ENCODE results near the gene WDR93. TPM values are rescaled to one million over a fixed set of nuclear protein-coding genes. Genes with fewer than 3 reads are reported as not detected.
"Not testable (repeated sequence)": the region's sequence is repeated elsewhere in the genome, so short reads cannot be mapped to it uniquely, and the experiment has no call there.

WDR93 gene
- polyA plus RNA-seq, 3 donors = 2.3 to 4.1 (median 2.9) TPM

GRCh38 chr15:89780601-89781000 is 90.0 kb downstream of the WDR93 start:
- no peak for DNase-seq (ENCODE audit: extremely low read depth in 1 of 11, low read depth in 9 of 11, low spot score in 4 of 11)

- DNase-seq (ENCODE audit: extremely low read depth in 1 of 11, low read depth in 9 of 11, low spot score in 4 of 11) = no peak
Observed at GRCh38 chr15:89781055-89781454, 90.4 kb downstream of the WDR93 start.

DNA sequence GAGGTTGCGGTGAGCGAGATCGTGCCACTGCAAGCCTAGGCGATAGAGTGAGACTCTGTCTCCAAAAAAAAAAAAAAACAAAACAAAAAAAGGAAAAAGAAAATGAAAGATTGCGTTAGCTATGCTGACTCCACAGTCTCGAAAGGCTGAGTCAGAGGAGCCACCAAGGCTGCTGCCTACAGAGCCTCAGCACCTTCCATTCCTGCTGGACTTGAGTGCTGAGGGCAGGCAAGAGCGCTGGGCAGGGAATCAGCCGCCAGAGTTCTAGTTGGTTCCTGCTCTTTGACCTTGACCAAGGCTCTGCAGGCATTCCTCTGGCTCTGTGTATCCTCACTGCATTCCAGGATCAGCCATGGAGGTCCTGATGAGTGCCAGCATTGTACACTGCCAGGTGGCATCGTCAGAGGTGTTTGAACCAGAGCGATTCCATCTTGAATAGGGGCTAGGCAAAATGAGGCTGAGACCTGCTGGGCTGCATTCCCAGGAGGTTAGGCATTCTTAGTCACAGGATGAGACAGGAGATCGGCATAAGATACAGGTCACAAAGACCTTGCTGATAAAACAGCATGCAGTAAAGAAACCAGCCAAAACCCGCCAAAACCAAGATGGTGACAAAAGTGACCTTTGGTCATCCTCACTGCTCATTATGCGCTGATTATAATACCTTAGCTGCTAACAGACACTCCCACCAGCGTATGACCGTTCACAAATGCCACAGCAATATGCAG is 91.4 kb downstream of the WDR93 start:
- DNase-seq (ENCODE audit: extremely low read depth in 1 of 11, low read depth in 9 of 11, low spot score in 4 of 11) = no peak

- not testable (repeated sequence) for DNase-seq (ENCODE audit: extremely low read depth in 1 of 11, low read depth in 9 of 11, low spot score in 4 of 11)
Observed at GRCh38 chr15:89782619-89782950, 92.0 kb downstream of the WDR93 start.

GRCh38 chr15:89783111-89783860 is 92.7 kb downstream of the WDR93 start:
- DNase-seq (ENCODE audit: extremely low read depth in 1 of 11, low read depth in 9 of 11, low spot score in 4 of 11) = no peak

GRCh38 chr15:89783861-89784685 is 93.5 kb downstream of the WDR93 start:
- DNase-seq (ENCODE audit: extremely low read depth in 1 of 11, low read depth in 9 of 11, low spot score in 4 of 11) = no peak

- no peak for DNase-seq (ENCODE audit: extremely low read depth in 1 of 11, low read depth in 9 of 11, low spot score in 4 of 11)
Observed at GRCh38 chr15:89784686-89784960, 94.0 kb downstream of the WDR93 start.

DNA sequence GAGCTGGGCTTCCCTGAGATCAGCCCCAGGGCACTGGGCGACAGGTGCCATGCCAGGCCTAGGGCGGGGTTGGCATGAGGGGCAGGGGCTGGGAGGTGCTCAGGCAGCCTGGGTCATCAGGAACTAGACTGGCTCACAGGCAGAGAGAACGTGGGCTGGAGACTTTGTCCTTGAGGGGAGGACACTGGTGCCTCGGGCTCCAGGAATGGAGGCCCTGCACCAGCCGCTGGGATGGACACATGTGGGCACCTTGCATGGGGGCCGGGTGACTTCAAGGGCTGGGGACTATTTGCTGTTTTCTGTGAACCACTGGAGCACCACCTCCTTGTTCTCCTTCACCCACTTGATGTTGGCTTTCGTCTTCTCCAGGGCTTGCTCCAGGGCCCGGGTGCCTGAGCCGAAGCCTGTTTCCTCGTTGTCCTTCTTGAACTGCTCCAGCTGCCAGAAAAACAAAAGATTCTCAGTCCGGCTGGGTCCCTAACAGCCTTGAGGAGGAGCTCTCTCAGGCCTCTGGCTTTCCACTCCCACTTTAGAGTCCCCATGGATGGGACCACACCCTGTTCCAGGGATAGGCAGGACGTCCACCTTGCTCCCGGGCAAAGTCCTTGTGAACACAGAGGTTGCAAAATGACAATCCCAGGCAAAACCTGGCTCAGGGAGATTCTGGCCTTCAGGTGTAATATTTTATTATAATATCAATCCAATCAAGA is 94.6 kb downstream of the WDR93 start:
- no peak for DNase-seq (ENCODE audit: extremely low read depth in 1 of 11, low read depth in 9 of 11, low spot score in 4 of 11)

GRCh38 chr15:89785774-89786140 is 95.1 kb downstream of the WDR93 start:
- DNase-seq (ENCODE audit: extremely low read depth in 1 of 11, low read depth in 9 of 11, low spot score in 4 of 11) = no peak

GRCh38 chr15:89787944-89788343 is 97.3 kb downstream of the WDR93 start:
- no peak for DNase-seq (ENCODE audit: extremely low read depth in 1 of 11, low read depth in 9 of 11, low spot score in 4 of 11)

- not testable (repeated sequence) for DNase-seq (ENCODE audit: extremely low read depth in 1 of 11, low read depth in 9 of 11, low spot score in 4 of 11)
Observed at GRCh38 chr15:89788585-89788984, 98.0 kb downstream of the WDR93 start.

- DNase-seq (ENCODE audit: extremely low read depth in 1 of 11, low read depth in 9 of 11, low spot score in 4 of 11) = no peak
Observed at GRCh38 chr15:89790206-89790605, 99.6 kb downstream of the WDR93 start.

GRCh38 chr15:89790661-89791060 is 100.0 kb downstream of the WDR93 start:
- DNase-seq (ENCODE audit: extremely low read depth in 1 of 11, low read depth in 9 of 11, low spot score in 4 of 11) = no peak

DNA sequence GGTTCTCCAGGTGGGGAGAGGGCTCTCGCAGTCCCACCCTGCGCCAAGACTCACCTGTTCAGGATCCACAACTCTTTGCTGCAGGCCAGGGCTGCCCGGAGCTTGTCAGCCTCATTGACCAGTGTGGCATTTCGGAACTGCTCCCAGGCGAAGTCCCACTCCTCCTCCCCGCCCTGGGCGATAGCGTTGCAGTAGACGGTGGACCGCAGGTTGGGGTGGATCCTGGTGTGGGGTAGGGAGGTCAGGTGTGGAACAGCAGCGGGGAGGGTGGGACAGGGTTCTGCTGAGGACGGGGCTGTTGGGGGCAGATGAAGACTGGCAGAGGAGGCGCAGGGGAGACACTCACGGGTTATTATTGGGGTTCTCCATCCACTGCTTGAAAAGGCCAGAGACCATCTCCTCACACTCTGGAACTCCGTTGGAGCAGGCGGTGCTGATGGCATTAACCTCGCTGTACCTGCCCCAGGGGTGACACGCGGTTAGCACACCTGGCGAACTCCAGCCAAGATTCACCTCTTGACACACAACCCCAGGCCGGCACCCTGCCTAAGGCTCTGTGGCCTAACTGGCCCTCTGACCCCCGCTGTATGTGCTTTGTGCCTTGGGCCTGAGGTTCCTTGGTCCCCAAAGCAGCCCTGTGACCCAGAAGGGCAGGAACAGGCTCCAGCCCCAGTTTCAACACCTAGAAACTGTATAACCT is 101.6 kb downstream of the WDR93 start:
- no peak for DNase-seq (ENCODE audit: extremely low read depth in 1 of 11, low read depth in 9 of 11, low spot score in 4 of 11)

Other genes with a start within 250 kb of the WDR93 start
- 1 to 10 TPM; 1.6 to 4.3 (median 2.0) TPM for gene RHCG, start 194.2 kb upstream of the WDR93 start, polyA plus RNA-seq (ENCODE audit: insufficient read length in 3 of 3)
- gene TICRR, start 115.3 kb upstream of the WDR93 start, polyA plus RNA-seq (ENCODE audit: insufficient read length in 3 of 3) = 10 to 100 TPM; 10.6 to 13.4 (median 12.3) TPM
- 10 to 100 TPM in 2 of 3 donors, 1 to 10 TPM in 1; 9.3 to 14.2 (median 13.9) TPM for gene KIF7, start 35.3 kb upstream of the WDR93 start, polyA plus RNA-seq (ENCODE audit: insufficient read length in 3 of 3)
- gene PLIN1, start 11.4 kb upstream of the WDR93 start, polyA plus RNA-seq (ENCODE audit: insufficient read length in 3 of 3) = 1 to 10 TPM; 1.0 to 1.4 (median 1.4) TPM
- gene PEX11A, start 57 bp upstream of the WDR93 start, polyA plus RNA-seq (ENCODE audit: insufficient read length in 3 of 3) = 10 to 100 TPM; 17.3 to 21.0 (median 19.1) TPM
- 1 to 10 TPM in 1 of 3 donors, under 1 TPM in 2; 0.59 to 2.3 (median 0.90) TPM for gene MESP1, start 60.4 kb downstream of the WDR93 start, polyA plus RNA-seq (ENCODE audit: insufficient read length in 3 of 3)
- gene MESP2, start 85.5 kb downstream of the WDR93 start, polyA plus RNA-seq (ENCODE audit: insufficient read length in 3 of 3) = under 1 TPM; 0.30 to 0.44 (median 0.42) TPM
- 100 to 1,000 TPM; 104 to 119 (median 117) TPM for gene ANPEP, start 124.0 kb downstream of the WDR93 start, polyA plus RNA-seq (ENCODE audit: insufficient read length in 3 of 3)
- 10 to 100 TPM; 39.2 to 60.0 (median 44.0) TPM for gene AP3S2, start 203.2 kb downstream of the WDR93 start, polyA plus RNA-seq (ENCODE audit: insufficient read length in 3 of 3)
- gene ARPIN, start 222.1 kb downstream of the WDR93 start, polyA plus RNA-seq (ENCODE audit: insufficient read length in 3 of 3) = 10 to 100 TPM; 28.2 to 30.3 (median 28.9) TPM

Measured in renal cortex interstitium (tissue), 11 donors.